Sigmoid colon (tissue), 4 donors: ENCODE data around the gene LSM12.

Experiments
- EP300 ChIP-seq, 4 donors: sonication (generic); formaldehyde crosslinking; IDR thresholded peaks; one replicate each; pipeline ENCODE4 v1.6.1; 2017; ENCODE audit warnings: antibody characterized with exemption in 4 of 4
- POLR2A ChIP-seq, 2 donors: fragments of 450-650 bp; IDR thresholded peaks; one replicate each; pipeline ENCODE4 v1.6.1; 2016; ENCODE audit warnings: antibody characterized with exemption in 2 of 2, mild to moderate bottlenecking in 2 of 2, moderate library complexity in 2 of 2
- POLR2AphosphoS5 ChIP-seq, 4 donors: sonication (generic); formaldehyde crosslinking; IDR thresholded peaks; one replicate each; pipeline ENCODE4 v1.6.1; 2017; ENCODE audit warnings: antibody characterized with exemption in 4 of 4
- TF ChIP-seq, protein P1 (sequence below), 4 experiments: fragments of 450-650 bp in 3 of 4; fragments of 200-600 bp in 1 of 4; IDR thresholded peaks; one replicate each; pipeline ENCODE4 v1.5.1; 2016 to 2019; ENCODE audit warnings: antibody characterized with exemption in 4 of 4, mild to moderate bottlenecking in 3 of 4, moderate library complexity in 2 of 4

- TF ChIP-seq, protein P1, sequence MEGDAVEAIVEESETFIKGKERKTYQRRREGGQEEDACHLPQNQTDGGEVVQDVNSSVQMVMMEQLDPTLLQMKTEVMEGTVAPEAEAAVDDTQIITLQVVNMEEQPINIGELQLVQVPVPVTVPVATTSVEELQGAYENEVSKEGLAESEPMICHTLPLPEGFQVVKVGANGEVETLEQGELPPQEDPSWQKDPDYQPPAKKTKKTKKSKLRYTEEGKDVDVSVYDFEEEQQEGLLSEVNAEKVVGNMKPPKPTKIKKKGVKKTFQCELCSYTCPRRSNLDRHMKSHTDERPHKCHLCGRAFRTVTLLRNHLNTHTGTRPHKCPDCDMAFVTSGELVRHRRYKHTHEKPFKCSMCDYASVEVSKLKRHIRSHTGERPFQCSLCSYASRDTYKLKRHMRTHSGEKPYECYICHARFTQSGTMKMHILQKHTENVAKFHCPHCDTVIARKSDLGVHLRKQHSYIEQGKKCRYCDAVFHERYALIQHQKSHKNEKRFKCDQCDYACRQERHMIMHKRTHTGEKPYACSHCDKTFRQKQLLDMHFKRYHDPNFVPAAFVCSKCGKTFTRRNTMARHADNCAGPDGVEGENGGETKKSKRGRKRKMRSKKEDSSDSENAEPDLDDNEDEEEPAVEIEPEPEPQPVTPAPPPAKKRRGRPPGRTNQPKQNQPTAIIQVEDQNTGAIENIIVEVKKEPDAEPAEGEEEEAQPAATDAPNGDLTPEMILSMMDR (IDR thresholded peaks at IDR 0.05): no peak
- TF ChIP-seq EP300 (IDR thresholded peaks at IDR 0.05) (no peak), POLR2A (IDR thresholded peaks at IDR 0.05) (no peak), POLR2AphosphoS5 (IDR thresholded peaks at IDR 0.05) (no peak)
These were observed 66.2 kb downstream of the LSM12 start for GRCh38 chr17:44000141-44000860.
